ENCODE data around the gene NMRK1.

- no peak for TF ChIP-seq POLR2AphosphoS5 (IDR thresholded peaks at IDR 0.05)
- no peak for TF ChIP-seq CTCF (IDR thresholded peaks at IDR 0.05 in 8 of 11, conservative IDR thresholded peaks at IDR 0.05 in 3 of 11)
- TF ChIP-seq POLR2A (IDR thresholded peaks at IDR 0.05): no peak
Measured at GRCh38 chr9:75051285-75051684, 36.7 kb downstream of the NMRK1 start.

Measured in spleen (tissue), 7 donors.